GM23338 (cell line): Measurements from ENCODE around the gene MIDN. TPM values are rescaled to one million over a fixed set of nuclear protein-coding genes. Genes with fewer than 3 reads are reported as not detected.

ENCODE experiments used
- ATAC-seq: fragments of 200-7000 bp; cut with Tn5 transposase; 3 replicates; pipeline ENCODE4 v1.9.1; 2020
- DNase-seq: peaks from one replicate; pipeline ENCODE4 v3.0.0-alpha.2; 2015; ENCODE audit warnings: low spot score
- H2AFZ ChIP-seq: fragments of 200-600 bp; sonication (generic); 2 replicates; pipeline ENCODE4 v1.8.0; 2016; ENCODE audit warnings: antibody characterized with exemption, mild to moderate bottlenecking, moderate library complexity
- H3F3A ChIP-seq: fragments of 200-600 bp; sonication (generic); replicated peaks from 2 replicates; pipeline ENCODE4 v1.8.0; 2017; ENCODE audit warnings: antibody characterized with exemption, mixed run types, low read depth
- H3K27ac ChIP-seq: fragments of 200-600 bp; sonication (generic); 2 replicates; pipeline ENCODE4 v1.6.1; 2016; ENCODE audit warnings: low read depth
- H3K27me3 ChIP-seq: fragments of 200-600 bp; sonication (generic); 2 replicates; pipeline ENCODE4 v1.8.0; 2016; ENCODE audit warnings: mild to moderate bottlenecking, mixed run types, moderate library complexity; ENCODE audit not compliant: insufficient read depth
- H3K36me3 ChIP-seq: fragments of 200-600 bp; sonication (generic); 2 replicates; pipeline ENCODE4 v1.8.0; 2016; ENCODE audit warnings: mild to moderate bottlenecking; ENCODE audit not compliant: insufficient read depth
- H3K4me1 ChIP-seq: fragments of 200-600 bp; sonication (generic); 2 replicates; pipeline ENCODE4 v1.8.0; 2016; ENCODE audit warnings: mild to moderate bottlenecking, moderate library complexity; ENCODE audit not compliant: insufficient read depth
- H3K4me2 ChIP-seq: fragments of 200-600 bp; sonication (generic); 2 replicates; pipeline ENCODE4 v1.7.1; 2017; ENCODE audit warnings: mixed run types
- H3K4me3 ChIP-seq: fragments of 200-600 bp; sonication (generic); 2 replicates; pipeline ENCODE4 v1.6.1; 2016; ENCODE audit warnings: mixed run types
- H3K79me2 ChIP-seq: fragments of 200-600 bp; sonication (generic); replicated peaks from 2 replicates; pipeline ENCODE4 v1.8.0; 2017; ENCODE audit warnings: mild to moderate bottlenecking; ENCODE audit not compliant: insufficient read depth
- H3K9me2 ChIP-seq: fragments of 200-600 bp; sonication (generic); 2 replicates; pipeline ENCODE4 v1.8.0; 2017; ENCODE audit not compliant: insufficient read depth
- H4K20me1 ChIP-seq: fragments of 200-600 bp; sonication (generic); replicated peaks from 2 replicates; pipeline ENCODE4 v1.8.0; 2017; ENCODE audit warnings: mild to moderate bottlenecking; ENCODE audit not compliant: insufficient read depth
- H3K27ac Mint-ChIP-seq: 2 replicates; pipeline ENCODE4 v1.8.0; 2020; ENCODE audit warnings: inconsistent platforms, mild to moderate bottlenecking, moderate library complexity, mixed read lengths
- H3K27me3 Mint-ChIP-seq: 3 replicates; pipeline ENCODE4 v1.8.0; 2022; ENCODE audit warnings: low read depth, mild to moderate bottlenecking, moderate library complexity, mixed read lengths, inconsistent platforms; ENCODE audit not compliant: insufficient read depth, poor library complexity
- H3K36me3 Mint-ChIP-seq: 3 replicates; pipeline ENCODE4 v1.8.0; 2021; ENCODE audit warnings: low read depth, mild to moderate bottlenecking, inconsistent platforms, moderate library complexity, mixed read lengths
- H3K4me1 Mint-ChIP-seq: 3 replicates; pipeline ENCODE4 v1.8.0; 2020; ENCODE audit warnings: mild to moderate bottlenecking, inconsistent platforms, mixed read lengths
- H3K4me3 Mint-ChIP-seq: 3 replicates; pipeline ENCODE4 v1.8.0; 2021; ENCODE audit warnings: moderate library complexity, mild to moderate bottlenecking, inconsistent platforms, mixed read lengths
- H3K9me3 Mint-ChIP-seq: 3 replicates; pipeline ENCODE4 v1.8.0; 2020; ENCODE audit warnings: moderate library complexity, mild to moderate bottlenecking, inconsistent platforms, mixed read lengths
- CREB1 ChIP-seq: fragments of 250-450 bp; sonication (Bioruptor Pico); IDR thresholded peaks from 2 replicates; pipeline ENCODE4 v1.5.0; 2020; ENCODE audit warnings: low read depth, mild to moderate bottlenecking, moderate library complexity
- CTCF ChIP-seq, 2 experiments: fragments of 200-600 bp in 1 of 2; sonication (generic) in 1 of 2; conservative IDR thresholded peaks; 2 replicates each; pipeline versions ENCODE4 v1.5.1 to v1.6.1; 2016 to 2017; ENCODE audit warnings: antibody characterized with exemption in 2 of 2, low read depth in 2 of 2, mild to moderate bottlenecking in 2 of 2, moderate library complexity in 1 of 2
- EZH2 ChIP-seq: fragments of 200-600 bp; sonication (generic); IDR thresholded peaks from one replicate; pipeline ENCODE4 v1.8.0; 2017; ENCODE audit warnings: antibody characterized with exemption, mild to moderate bottlenecking, low read depth; ENCODE audit not compliant: unreplicated experiment
- EZH2phosphoT487 ChIP-seq: fragments of 200-600 bp; sonication (generic); IDR thresholded peaks from one replicate; pipeline ENCODE4 v1.8.1; 2018; ENCODE audit warnings: antibody characterized with exemption; ENCODE audit not compliant: unreplicated experiment
- POLR2AphosphoS5 ChIP-seq: IDR thresholded peaks from 2 replicates; pipeline ENCODE4 v1.6.1; 2016; ENCODE audit warnings: antibody characterized with exemption, low read depth
- REST ChIP-seq: IDR thresholded peaks from one replicate; pipeline ENCODE4 v1.6.1; 2018; ENCODE audit warnings: antibody characterized with exemption; ENCODE audit not compliant: unreplicated experiment
- STAT1 ChIP-seq: IDR thresholded peaks from one replicate; pipeline ENCODE4 v1.6.1; 2016; ENCODE audit warnings: antibody characterized with exemption; ENCODE audit not compliant: unreplicated experiment
- ZNF462 ChIP-seq: fragments of 250-450 bp; sonication (Bioruptor Pico); IDR thresholded peaks from 2 replicates; pipeline ENCODE4 v1.5.0; 2020; ENCODE audit warnings: mild to moderate bottlenecking, moderate library complexity
- polyA plus RNA-seq: library from polyadenylated mRNA; unstranded; fragments of >200 nt; fragmentation: Nextera tagmentation; extraction: Ambion mirVana; gene quantifications from 2 replicates; pipeline ENCODE4 v1.2.1, GENCODE V29; 2016
- total RNA-seq: library from RNA; depleted of rRNA; stranded (reverse); fragments of >200 nt; shearing (Covaris generic); gene quantifications from 2 replicates; pipeline ENCODE4 v1.2.3, GENCODE V29; 2014

Gene MIDN
- total and polyA plus RNA-seq, 2 experiments from 2014 or later = 28.6 to 113 TPM

GRCh38 chr19:1239796-1240737, 8.3 kb upstream of the MIDN start:
- Histone ChIP-seq H3K4me2 (peak overlapping the region; percentile 89), H3K9me2 (no peaks in the 10 kb centered on the region), H3K27me3 (no peaks in the 10 kb centered on the region), H3K36me3 (no peaks in the 10 kb centered on the region), H3K27ac (no peak overlapping the region), H2AFZ (no peak overlapping the region), H3F3A (peaks cover 37% of the 10 kb centered on the region), H3K4me1 (peaks cover 15% of the 10 kb centered on the region; the same call in 1 of the 2 replicates), H3K4me3 (peak overlapping the region; percentile 95), H3K79me2 (peaks cover 7% of the 10 kb centered on the region), H4K20me1 (peaks cover 3% of the 10 kb centered on the region; the same call in 1 of the 2 replicates)
- no peaks in the 10 kb centered on the region; the same call in 2 of the 3 replicates for H3K36me3 Mint-ChIP-seq
- TF ChIP-seq POLR2AphosphoS5 = 0 out of 2 replicates have a peak, but pooled peaks have one; percentile 42
- TF ChIP-seq CREB1 = peak; percentile 99
- no peak for TF ChIP-seq REST
- TF ChIP-seq CTCF (conservative IDR thresholded peaks at IDR 0.05; ENCODE audit: low read depth in 2 of 2) = peak; percentile 36 to 78
- peak overlapping the region; percentile 86 for H3K4me3 Mint-ChIP-seq
- H3K27me3 Mint-ChIP-seq = peaks cover 11% of the 10 kb centered on the region
- no peak overlapping the region for H3K27ac Mint-ChIP-seq
- H3K4me1 Mint-ChIP-seq = peaks cover 20% of the 10 kb centered on the region
- DNase-seq (peak; percentile 94), ATAC-seq (peak; percentile 16)
- no peaks in the 10 kb centered on the region; the same call in 2 of the 3 replicates for H3K9me3 Mint-ChIP-seq

- no peak overlapping the region for H3K27ac ChIP-seq
- peak overlapping the region; percentile 74; the same call in 1 of the 2 replicates for H2AFZ ChIP-seq
- no peak overlapping the region for H3K27ac Mint-ChIP-seq
- TF ChIP-seq EZH2 = no peak
- no peak for TF ChIP-seq EZH2phosphoT487
- TF ChIP-seq STAT1 = no peak
- no peak for TF ChIP-seq ZNF462 (CRISPR knock-in tag)
These were observed 7.5 kb upstream of the MIDN start for GRCh38 chr19:1240925-1241324.

More at GRCh38 chr19:1240925-1241324, 7.5 kb upstream of the MIDN start:
- Histone ChIP-seq H3K9me2 (no peaks in the 10 kb centered on the region), H4K20me1 (peaks cover 3% of the 10 kb centered on the region; the same call in 1 of the 2 replicates), H3K79me2 (peaks cover 7% of the 10 kb centered on the region), H3K4me3 (peak overlapping the region; percentile 95), H3K4me2 (peak overlapping the region; percentile 89), H3F3A (peaks cover 37% of the 10 kb centered on the region), H3K36me3 (no peaks in the 10 kb centered on the region), H3K27me3 (no peaks in the 10 kb centered on the region), H3K4me1 (peaks cover 15% of the 10 kb centered on the region; the same call in 1 of the 2 replicates)
- peak overlapping the region; percentile 86 for H3K4me3 Mint-ChIP-seq
- DNase-seq = no peak
- H3K36me3 Mint-ChIP-seq = no peaks in the 10 kb centered on the region; the same call in 2 of the 3 replicates
- no peak for ATAC-seq
- H3K4me1 Mint-ChIP-seq = peaks cover 20% of the 10 kb centered on the region
- no peaks in the 10 kb centered on the region; the same call in 2 of the 3 replicates for H3K9me3 Mint-ChIP-seq
- H3K27me3 Mint-ChIP-seq = peaks cover 11% of the 10 kb centered on the region
